ENCODE data around the gene ZHX3.

DNA sequence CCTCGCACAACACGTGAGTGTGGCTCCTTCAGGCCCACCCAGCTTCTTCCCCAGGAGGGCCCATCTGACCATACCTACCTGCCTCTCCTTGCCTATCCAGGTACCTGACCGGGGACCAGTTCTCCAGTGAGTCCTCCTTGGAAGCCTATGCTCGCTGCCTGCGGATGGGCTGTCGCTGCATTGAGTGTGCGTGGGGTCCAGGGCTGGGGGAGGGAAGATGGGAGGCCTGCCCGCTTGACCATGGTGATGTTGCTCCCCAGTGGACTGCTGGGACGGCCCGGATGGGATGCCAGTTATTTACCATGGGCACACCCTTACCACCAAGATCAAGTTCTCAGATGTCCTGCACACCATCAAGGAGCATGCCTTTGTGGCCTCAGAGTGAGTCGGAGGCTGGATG is 153.7 kb downstream of the ZHX3 start:
- TF ChIP-seq, protein P1, sequence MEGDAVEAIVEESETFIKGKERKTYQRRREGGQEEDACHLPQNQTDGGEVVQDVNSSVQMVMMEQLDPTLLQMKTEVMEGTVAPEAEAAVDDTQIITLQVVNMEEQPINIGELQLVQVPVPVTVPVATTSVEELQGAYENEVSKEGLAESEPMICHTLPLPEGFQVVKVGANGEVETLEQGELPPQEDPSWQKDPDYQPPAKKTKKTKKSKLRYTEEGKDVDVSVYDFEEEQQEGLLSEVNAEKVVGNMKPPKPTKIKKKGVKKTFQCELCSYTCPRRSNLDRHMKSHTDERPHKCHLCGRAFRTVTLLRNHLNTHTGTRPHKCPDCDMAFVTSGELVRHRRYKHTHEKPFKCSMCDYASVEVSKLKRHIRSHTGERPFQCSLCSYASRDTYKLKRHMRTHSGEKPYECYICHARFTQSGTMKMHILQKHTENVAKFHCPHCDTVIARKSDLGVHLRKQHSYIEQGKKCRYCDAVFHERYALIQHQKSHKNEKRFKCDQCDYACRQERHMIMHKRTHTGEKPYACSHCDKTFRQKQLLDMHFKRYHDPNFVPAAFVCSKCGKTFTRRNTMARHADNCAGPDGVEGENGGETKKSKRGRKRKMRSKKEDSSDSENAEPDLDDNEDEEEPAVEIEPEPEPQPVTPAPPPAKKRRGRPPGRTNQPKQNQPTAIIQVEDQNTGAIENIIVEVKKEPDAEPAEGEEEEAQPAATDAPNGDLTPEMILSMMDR (IDR thresholded peaks at IDR 0.05) = no peak
- no peak for TF ChIP-seq POLR2A (IDR thresholded peaks at IDR 0.05)
